ENCODE results near the gene KRTAP1-4.

- TF ChIP-seq CTCF (IDR thresholded peaks at IDR 0.05) (no peak), POLR2A (IDR thresholded peaks at IDR 0.05) (no peak)
These were observed 27.2 kb downstream of the KRTAP1-4 start for GRCh38 chr17:41002814-41003213.
